GM21786 (cell line): ENCODE results near the gene CYP46A1.

Experiments used
- ATAC-seq: cut with Tn5 transposase; IDR thresholded peaks from one replicate; pipeline ENCODE4 v1.9.1; 2021; ENCODE audit not compliant: unreplicated experiment

Gene CYP46A1

DNA sequence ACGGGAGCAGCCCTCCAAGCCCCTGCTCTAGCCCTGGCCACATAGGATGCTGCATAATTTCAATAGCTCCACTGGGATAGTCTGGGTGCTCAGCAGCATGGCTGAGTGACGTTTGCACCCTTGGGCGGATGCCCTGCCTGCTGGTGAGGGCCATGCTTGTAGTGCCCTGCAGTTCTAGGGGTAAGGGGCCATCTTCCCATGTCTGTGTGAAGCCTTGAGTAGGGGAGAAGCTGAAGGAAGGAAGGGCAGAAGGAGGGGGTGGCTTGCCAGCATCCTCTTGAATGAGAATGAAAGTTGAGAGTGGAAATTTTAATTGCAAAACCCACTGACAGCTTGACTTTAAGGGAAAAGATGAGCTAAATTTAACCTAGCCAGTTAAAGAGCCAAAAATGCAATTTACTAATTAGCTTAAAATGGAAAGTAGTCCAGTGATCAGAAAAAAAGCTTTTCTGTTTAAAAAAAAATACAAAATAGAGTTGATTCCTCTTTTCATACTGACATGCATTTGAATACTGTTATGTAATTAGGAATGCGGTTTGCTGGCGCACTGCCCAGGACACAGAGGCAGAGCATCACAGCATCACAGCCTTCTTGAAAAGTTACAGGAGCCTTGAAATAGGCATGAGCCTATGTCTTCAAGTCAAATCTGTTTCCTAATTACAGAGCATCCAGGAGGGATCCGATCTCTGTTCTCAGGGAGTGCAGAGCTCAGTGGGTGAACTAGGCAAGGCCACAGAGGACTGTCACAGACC lies 90.6 kb downstream of the CYP46A1 start:
- ATAC-seq = no peak

DNA sequence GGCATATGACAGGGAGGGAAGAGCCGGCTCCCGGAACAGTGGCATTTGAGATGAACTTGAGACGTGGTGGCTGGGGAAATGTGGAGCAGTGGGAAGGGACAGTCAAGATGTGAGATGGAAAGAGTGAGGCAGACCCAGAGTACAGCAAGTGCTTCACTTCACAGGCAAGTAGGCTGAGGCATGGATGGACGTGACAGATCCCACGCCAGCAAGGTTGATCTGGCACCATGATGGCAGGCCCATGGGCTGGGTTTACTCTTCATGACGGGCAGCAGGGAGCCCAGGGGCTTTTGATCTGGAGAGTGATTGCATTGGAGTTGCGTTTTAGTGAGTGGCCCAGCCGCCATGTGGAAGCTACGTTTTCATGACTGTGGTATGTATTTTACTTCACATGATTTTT lies 91.3 kb downstream of the CYP46A1 start:
- ATAC-seq = no peak
